AG10803 (cell line): ENCODE results near the gene SGIP1.
A peak's percentile ranks its signal among the peaks of the same experiment; 100 is the strongest.

ENCODE experiments used
- DNase-seq: peaks from one replicate; pipeline ENCODE4 v3.0.0; 2010; ENCODE audit warnings: low read depth
- H3K4me3 ChIP-seq: 2 replicates; pipeline ENCODE4 v1.5.1; 2011; ENCODE audit warnings: mild to moderate bottlenecking, low read length, control low read depth
- CTCF ChIP-seq: conservative IDR thresholded peaks from 2 replicates; pipeline ENCODE4 v1.5.1; 2011; ENCODE audit warnings: mild to moderate bottlenecking, low read length, control low read depth, inconsistent platforms

SGIP1 gene

GRCh38 chr1:66613187-66613586 lies 79.2 kb downstream of the SGIP1 start:
- no peak for TF ChIP-seq CTCF
- no peak for DNase-seq
- no peak overlapping the region for H3K4me3 ChIP-seq

- peak; percentile 59 for DNase-seq
- no peak for TF ChIP-seq CTCF
Observed at GRCh38 chr1:66617362-66618184, 83.6 kb downstream of the SGIP1 start.

GRCh38 chr1:66618390-66618789 lies 84.4 kb downstream of the SGIP1 start:
- TF ChIP-seq CTCF, result no peak
- no peak overlapping the region for H3K4me3 ChIP-seq
- DNase-seq, result peak; percentile 63

More at GRCh38 chr1:66617362-66618184, 83.6 kb downstream of the SGIP1 start:
- no peak overlapping the region for H3K4me3 ChIP-seq

- no peak overlapping the region for H3K4me3 ChIP-seq
- TF ChIP-seq CTCF, result no peak
- peak; percentile 87 for DNase-seq
Observed at GRCh38 chr1:66623812-66624211, 89.9 kb downstream of the SGIP1 start.

GRCh38 chr1:66624412-66625060 lies 90.6 kb downstream of the SGIP1 start:
- no peak for TF ChIP-seq CTCF
- no peak overlapping the region for H3K4me3 ChIP-seq
- peak; percentile 72 for DNase-seq

GRCh38 chr1:66626261-66626660 lies 92.3 kb downstream of the SGIP1 start:
- DNase-seq, result peak; percentile 63
- no peak for TF ChIP-seq CTCF

GRCh38 chr1:66628926-66629325 lies 95.0 kb downstream of the SGIP1 start:
- no peak for TF ChIP-seq CTCF
- no peak for DNase-seq
- no peak overlapping the region for H3K4me3 ChIP-seq

More at GRCh38 chr1:66626261-66626660, 92.3 kb downstream of the SGIP1 start:
- no peak overlapping the region for H3K4me3 ChIP-seq
